ENCODE data around the gene C15orf62.

Gene C15orf62

DNA sequence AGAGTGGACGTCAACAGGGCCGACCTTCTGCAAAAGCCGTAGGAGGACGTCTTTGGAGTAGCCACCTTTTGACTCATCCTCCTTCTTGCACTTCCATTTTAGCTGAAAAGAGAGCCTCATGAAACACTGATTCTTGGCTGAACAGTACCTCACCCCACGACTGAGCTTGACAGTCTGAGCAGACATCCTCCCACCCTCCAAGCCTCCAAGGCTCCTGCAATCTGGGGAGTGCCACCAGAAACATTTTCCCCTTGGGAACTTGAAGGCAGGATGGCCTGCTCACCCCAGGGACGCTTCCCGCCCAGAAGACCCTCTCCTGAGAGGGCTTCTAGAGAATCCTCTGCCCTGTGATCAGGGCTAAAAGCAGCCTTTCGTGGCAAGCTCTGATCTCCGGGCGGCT, 5.2 kb downstream of the C15orf62 start:
- Histone ChIP-seq H3K27me3 (no peaks in the 10 kb centered on the region), H3K4me3 (no peak overlapping the region), H3K27ac (peak overlapping the region; percentile 30; the same call in 1 of the 2 replicates), H3K9me3 (no peaks in the 10 kb centered on the region), H3K9ac (peak overlapping the region; percentile 10; the same call in 1 of the 2 replicates), H3K36me3 (peaks cover 70% of the 10 kb centered on the region), H4K20me1 (peaks cover 27% of the 10 kb centered on the region; the same call in 1 of the 2 replicates), H3K4me1 (peaks cover 62% of the 10 kb centered on the region), H3K4me2 (peak overlapping the region; percentile 51)
- TF ChIP-seq Cebpa-rat (IDR thresholded peaks at IDR 0.05): no peak

DNA sequence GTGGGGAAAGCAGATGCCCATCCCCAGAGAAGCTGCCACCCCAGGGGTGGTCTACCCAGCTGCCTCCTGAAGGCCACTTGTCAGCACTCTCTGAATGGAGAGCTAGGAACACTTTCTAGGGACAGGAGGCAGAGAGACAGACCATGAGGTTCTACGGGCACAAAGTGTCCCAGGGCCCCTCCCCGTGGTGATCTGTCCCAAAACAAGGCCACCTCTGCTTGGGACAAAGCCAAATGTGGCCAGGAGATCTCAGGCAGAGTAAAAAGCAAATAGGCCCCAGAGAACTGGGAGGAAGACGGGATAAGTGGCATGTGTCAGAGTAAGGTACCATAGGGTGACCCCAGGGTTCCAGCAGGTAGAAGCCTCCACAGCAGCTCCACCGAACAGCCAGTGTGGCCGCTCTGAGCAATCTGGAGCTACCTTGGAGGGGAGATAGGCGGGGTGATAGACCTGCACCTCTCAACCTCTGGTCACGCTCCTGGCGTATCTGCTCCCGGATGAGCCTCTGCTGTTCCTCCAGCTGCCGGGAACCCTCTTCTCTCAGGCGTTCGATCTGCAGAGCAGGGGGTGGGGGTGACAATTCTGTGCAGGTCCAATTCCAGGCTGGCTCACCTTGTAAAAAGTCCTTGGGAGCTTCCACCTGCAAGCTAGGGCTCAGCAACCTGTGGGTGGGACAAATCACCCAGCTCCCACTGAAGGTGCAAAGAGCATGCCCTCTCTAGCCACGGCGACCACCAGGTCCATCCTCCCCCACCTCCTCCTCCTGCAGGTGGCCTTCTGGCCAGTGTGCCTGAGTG, 6.2 kb downstream of the C15orf62 start:
- Histone ChIP-seq H3K4me2 (peak overlapping the region; percentile 51), H3K27me3 (no peaks in the 10 kb centered on the region), H3K9ac (peak overlapping the region; percentile 10; the same call in 1 of the 2 replicates), H3K4me3 (no peak overlapping the region), H3K27ac (peak overlapping the region; percentile 30; the same call in 1 of the 2 replicates), H3K9me3 (no peaks in the 10 kb centered on the region), H3K36me3 (peaks cover 73% of the 10 kb centered on the region), H3K4me1 (peaks cover 53% of the 10 kb centered on the region), H4K20me1 (peaks cover 18% of the 10 kb centered on the region; the same call in 1 of the 2 replicates)
- no peak for TF ChIP-seq Cebpa-rat (IDR thresholded peaks at IDR 0.05)

DNA sequence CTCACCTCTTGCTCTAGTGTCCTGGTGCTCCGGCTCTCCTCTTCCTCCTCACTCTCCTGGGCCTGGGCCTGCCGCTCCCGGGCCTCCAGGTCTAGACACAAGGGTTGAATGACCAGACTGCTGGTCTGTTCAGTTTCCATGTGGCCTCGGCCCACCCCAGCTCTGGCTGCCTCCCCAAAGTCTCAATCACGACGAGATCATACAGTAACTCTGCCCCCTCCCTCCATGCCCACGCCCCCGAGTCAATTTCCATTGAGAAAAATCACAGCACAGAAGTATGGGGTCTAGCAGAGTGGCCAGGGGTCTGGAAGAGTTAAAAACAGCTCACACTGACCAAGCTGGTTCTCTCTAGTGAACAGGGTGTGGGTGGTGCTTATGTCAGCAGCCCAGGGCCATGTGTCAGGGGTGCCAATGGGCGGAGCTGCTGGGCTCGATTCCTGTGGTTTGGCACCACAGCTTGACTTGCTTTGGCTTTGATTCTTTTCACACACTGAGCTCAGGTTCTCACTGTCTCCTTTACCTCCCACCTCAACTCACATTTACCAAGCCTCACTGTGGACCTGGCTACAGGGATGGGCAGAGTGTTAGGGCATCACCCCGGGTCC, 6.9 kb downstream of the C15orf62 start:
- peaks cover 73% of the 10 kb centered on the region for H3K36me3 ChIP-seq
- TF ChIP-seq Cebpa-rat (IDR thresholded peaks at IDR 0.05): no peak
- H3K9me3 ChIP-seq: no peaks in the 10 kb centered on the region
- no peaks in the 10 kb centered on the region for H3K27me3 ChIP-seq
- H3K9ac ChIP-seq: no peak overlapping the region
- peak overlapping the region; percentile 17; the same call in 1 of the 2 replicates for H3K4me2 ChIP-seq
- H4K20me1 ChIP-seq: peaks cover 11% of the 10 kb centered on the region; the same call in 1 of the 2 replicates
- H3K4me3 ChIP-seq: no peak overlapping the region
- no peak overlapping the region for H3K27ac ChIP-seq
- peaks cover 46% of the 10 kb centered on the region for H3K4me1 ChIP-seq

DNA sequence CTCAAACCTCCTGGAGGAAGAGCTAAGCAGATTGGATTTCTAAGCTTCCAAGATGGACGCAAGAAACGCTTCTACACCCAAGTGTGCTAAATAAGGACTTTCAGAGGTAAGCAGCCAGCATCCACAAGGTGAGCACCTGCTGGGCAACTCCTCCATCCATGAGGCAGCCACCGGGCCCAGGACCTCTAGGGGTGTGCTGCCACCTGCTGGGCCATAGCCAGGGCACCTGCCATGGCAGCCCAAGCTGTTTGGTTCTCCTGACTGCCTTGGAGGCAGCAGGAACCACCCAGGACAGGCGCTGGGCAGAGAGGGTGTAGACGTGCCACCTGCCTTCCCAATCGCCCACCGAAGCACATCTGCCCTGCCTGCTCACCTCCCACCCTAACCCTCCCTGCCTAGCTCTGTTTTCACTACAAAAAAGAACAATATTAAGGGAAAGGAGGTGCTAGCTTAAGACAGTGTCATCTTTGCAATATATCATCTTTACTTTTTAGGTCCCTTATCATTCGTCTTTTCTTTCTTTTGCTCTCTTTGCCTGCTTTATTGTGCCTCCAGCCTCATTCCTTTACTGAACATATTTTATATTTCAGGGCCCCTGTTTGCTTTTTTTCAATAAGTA, 12.9 kb downstream of the C15orf62 start:
- no peak overlapping the region for H3K4me2 ChIP-seq
- no peak overlapping the region for H3K4me3 ChIP-seq
- peaks cover 17% of the 10 kb centered on the region for H3K4me1 ChIP-seq
- no peak overlapping the region for H3K27ac ChIP-seq
- H3K36me3 ChIP-seq: peaks cover 31% of the 10 kb centered on the region
- TF ChIP-seq Cebpa-rat (IDR thresholded peaks at IDR 0.05): no peak
- H3K9ac ChIP-seq: no peak overlapping the region
- peaks cover 47% of the 10 kb centered on the region for H4K20me1 ChIP-seq
- no peaks in the 10 kb centered on the region for H3K9me3 ChIP-seq
- H3K27me3 ChIP-seq: no peaks in the 10 kb centered on the region

DNA sequence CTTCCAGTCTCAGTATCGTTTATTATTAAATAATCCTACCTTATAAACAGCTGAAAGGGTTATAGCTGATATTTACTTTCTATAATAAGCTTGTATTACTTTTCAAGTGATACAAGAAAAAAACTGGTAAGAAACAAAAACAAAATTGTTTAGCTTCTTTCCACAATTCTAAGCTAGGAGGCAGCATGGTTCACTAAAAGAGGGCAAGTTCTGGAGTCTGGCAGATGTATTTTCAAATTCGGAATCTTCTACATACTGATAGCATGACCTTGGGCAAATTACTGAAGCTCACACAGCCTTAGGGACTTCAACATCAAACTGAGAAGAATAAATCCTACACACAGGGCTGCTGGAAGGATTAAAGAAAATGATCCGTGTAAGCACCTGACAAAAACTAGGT, 15.4 kb downstream of the C15orf62 start:
- Histone ChIP-seq H3K9me3 (no peaks in the 10 kb centered on the region), H4K20me1 (peaks cover 62% of the 10 kb centered on the region), H3K9ac (no peak overlapping the region), H3K4me1 (peaks cover 37% of the 10 kb centered on the region), H3K27me3 (no peaks in the 10 kb centered on the region), H3K36me3 (peaks cover 6% of the 10 kb centered on the region), H3K4me2 (no peak overlapping the region), H3K27ac (no peak overlapping the region), H3K4me3 (no peak overlapping the region)
- no peak for TF ChIP-seq Cebpa-rat (IDR thresholded peaks at IDR 0.05)

DNA sequence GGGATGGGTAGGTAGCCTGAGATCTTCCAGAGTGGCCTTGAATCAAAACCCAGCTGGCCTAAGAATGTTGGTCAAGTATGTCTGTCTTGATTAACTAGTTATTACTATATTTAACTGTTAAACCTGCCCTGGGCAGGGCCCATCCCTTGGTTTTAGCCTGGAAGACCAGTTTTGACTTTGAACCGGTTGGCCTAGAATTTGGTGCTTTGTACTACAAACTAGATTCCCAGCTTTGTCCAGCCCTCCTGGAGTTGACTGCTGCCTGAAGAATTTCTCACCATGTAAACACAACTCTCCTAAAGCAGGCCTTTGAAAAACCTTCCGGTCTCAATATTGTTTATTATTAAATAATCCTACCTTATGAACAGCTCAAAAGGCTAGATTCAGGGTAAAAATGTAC, 16.0 kb downstream of the C15orf62 start:
- peaks cover 10% of the 10 kb centered on the region; the same call in 1 of the 2 replicates for H3K36me3 ChIP-seq
- H3K4me2 ChIP-seq: no peak overlapping the region
- H3K27ac ChIP-seq: no peak overlapping the region
- H3K4me1 ChIP-seq: peaks cover 37% of the 10 kb centered on the region
- no peak for TF ChIP-seq Cebpa-rat (IDR thresholded peaks at IDR 0.05)
- H3K9ac ChIP-seq: no peak overlapping the region
- H3K27me3 ChIP-seq: no peaks in the 10 kb centered on the region
- no peaks in the 10 kb centered on the region for H3K9me3 ChIP-seq
- H4K20me1 ChIP-seq: peaks cover 62% of the 10 kb centered on the region
- no peak overlapping the region for H3K4me3 ChIP-seq

DNA sequence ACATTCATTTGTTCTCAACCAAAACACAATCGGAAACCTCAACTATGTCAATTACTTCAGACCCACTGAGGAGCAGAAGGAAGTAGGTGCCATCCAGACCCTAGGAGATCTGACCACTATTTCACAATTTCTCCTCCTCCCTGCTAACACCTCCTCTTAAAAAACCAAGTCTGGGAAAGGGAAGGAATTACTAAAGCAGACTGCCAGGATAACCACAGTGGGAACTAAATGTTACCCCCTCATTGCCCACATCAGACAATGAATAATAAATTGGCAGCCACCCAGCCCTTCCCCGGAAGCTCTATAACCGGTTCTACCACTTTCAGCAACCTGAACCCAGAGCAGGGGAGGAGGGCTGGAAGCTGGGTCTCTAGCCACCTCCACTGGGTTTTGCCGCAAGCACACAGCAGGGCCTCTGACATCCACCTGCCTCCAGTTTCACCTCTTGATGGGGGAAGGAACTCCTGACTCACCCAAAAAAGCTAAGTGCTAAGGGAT, 17.6 kb downstream of the C15orf62 start:
- Histone ChIP-seq H3K4me2 (peak overlapping the region; percentile 75), H3K4me3 (no peak overlapping the region)

DNA sequence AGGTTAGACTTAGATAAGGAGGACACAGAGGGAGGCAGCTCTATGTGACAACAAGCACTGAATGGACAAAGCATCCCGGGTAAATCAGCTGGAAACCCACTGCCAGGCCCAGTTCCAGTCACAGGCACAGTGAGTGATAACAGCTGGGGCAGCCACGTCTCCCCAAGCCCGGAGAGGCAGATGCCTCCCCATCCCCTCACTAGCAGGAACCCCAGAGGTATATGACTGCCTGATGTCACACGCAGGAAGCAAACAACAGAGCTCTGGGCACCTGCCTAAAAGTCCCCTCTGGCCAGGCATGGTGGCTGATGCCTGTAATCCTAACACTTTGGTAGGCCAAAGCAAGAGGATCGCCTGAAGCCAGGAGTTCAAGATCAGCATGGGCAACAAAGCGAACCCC, 18.2 kb downstream of the C15orf62 start:
- no peak overlapping the region for H3K4me3 ChIP-seq
- H3K9me3 ChIP-seq: no peaks in the 10 kb centered on the region
- H3K36me3 ChIP-seq: peaks cover 24% of the 10 kb centered on the region; the same call in 1 of the 2 replicates
- H3K27me3 ChIP-seq: no peaks in the 10 kb centered on the region
- peak overlapping the region; percentile 75 for H3K4me2 ChIP-seq
- no peak overlapping the region for H3K27ac ChIP-seq
- H4K20me1 ChIP-seq: peaks cover 52% of the 10 kb centered on the region
- no peak overlapping the region; the same call in 1 of the 2 replicates for H3K9ac ChIP-seq
- H3K4me1 ChIP-seq: peaks cover 37% of the 10 kb centered on the region
- TF ChIP-seq Cebpa-rat (IDR thresholded peaks at IDR 0.05): no peak

More for the DNA sequence above, 17.6 kb downstream of the C15orf62 start:
- Histone ChIP-seq H3K4me1 (peaks cover 37% of the 10 kb centered on the region), H3K36me3 (peaks cover 21% of the 10 kb centered on the region; the same call in 1 of the 2 replicates), H3K27me3 (no peaks in the 10 kb centered on the region), H4K20me1 (peaks cover 56% of the 10 kb centered on the region), H3K27ac (0 out of 2 replicates have a peak overlapping the region, but pooled peaks have one; percentile 20), H3K9ac (0 out of 2 replicates have a peak overlapping the region, but pooled peaks have one; percentile 6), H3K9me3 (no peaks in the 10 kb centered on the region)
- TF ChIP-seq Cebpa-rat (IDR thresholded peaks at IDR 0.05): 0 out of 2 replicates have a peak, but pooled peaks have one; percentile 33

DNA sequence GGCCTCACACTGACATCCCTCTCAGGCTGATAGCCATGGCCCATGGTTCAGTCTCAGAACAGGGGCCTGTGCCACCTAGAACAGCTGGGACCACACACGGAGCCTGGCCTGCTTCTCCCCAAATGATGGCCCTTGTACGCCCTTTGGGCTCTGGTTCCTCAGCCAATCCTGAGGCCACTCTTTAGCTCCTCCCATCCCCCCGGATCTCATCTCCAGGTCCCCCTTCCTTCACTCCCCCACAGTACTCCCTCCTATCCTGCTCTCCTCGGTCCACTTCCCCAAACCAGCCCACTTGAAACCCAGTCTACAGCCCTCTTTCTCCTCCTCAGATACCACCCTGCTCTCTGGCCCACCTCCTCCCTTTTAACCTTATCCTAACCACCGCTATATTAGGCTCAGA, 19.3 kb downstream of the C15orf62 start:
- peaks cover 46% of the 10 kb centered on the region for H4K20me1 ChIP-seq
- no peak overlapping the region for H3K4me3 ChIP-seq
- no peak for TF ChIP-seq Cebpa-rat (IDR thresholded peaks at IDR 0.05)
- H3K27me3 ChIP-seq: no peaks in the 10 kb centered on the region
- peaks cover 37% of the 10 kb centered on the region for H3K4me1 ChIP-seq
- no peaks in the 10 kb centered on the region for H3K9me3 ChIP-seq
- H3K27ac ChIP-seq: 0 out of 2 replicates have a peak overlapping the region, but pooled peaks have one; percentile 31
- peak overlapping the region; percentile 28; the same call in 1 of the 2 replicates for H3K9ac ChIP-seq
- peaks cover 30% of the 10 kb centered on the region for H3K36me3 ChIP-seq
- H3K4me2 ChIP-seq: peak overlapping the region; percentile 39

Measured in BLaER1 (cell line).